Mesodermal cell (in vitro differentiated cells): ENCODE data around the gene LYPD4. TPM values are rescaled to one million over a fixed set of nuclear protein-coding genes. Genes with fewer than 3 reads are reported as not detected.

Experiments
- H3K27ac ChIP-seq: 2 replicates; pipeline ENCODE4 v1.7.0; 2013; ENCODE audit warnings: mild to moderate bottlenecking, low read depth, low read length, moderate library complexity; ENCODE audit not compliant: severe bottlenecking
- H3K36me3 ChIP-seq: 2 replicates; pipeline ENCODE4 v1.7.1; 2013; ENCODE audit warnings: mild to moderate bottlenecking, low read length, moderate library complexity; ENCODE audit not compliant: control insufficient read depth, insufficient read depth
- H3K4me1 ChIP-seq: one replicate; pipeline ENCODE4 v1.7.1; 2013; ENCODE audit warnings: mild to moderate bottlenecking, low read length; ENCODE audit not compliant: insufficient read depth, control insufficient read depth, poor library complexity, severe bottlenecking
- H3K4me3 ChIP-seq: 2 replicates; pipeline ENCODE4 v1.7.0; 2013; ENCODE audit warnings: low read length, control low read depth, mild to moderate bottlenecking; ENCODE audit not compliant: insufficient read depth, poor library complexity, severe bottlenecking; ENCODE audit errors: extremely low read depth
- H3K9me3 ChIP-seq: 2 replicates; pipeline ENCODE4 v1.7.1; 2013; ENCODE audit warnings: mild to moderate bottlenecking, low read length, moderate library complexity; ENCODE audit not compliant: control insufficient read depth
- WGBS, 2 experiments: methylation state at CpG; one replicate each; pipeline ENCODE4 v1.1.5; 2013; ENCODE audit warnings: missing lambda C conversion rate in 2 of 2; ENCODE audit not compliant: insufficient coverage in 2 of 2; 5-methylcytosine and 5-hydroxymethylcytosine counted together
- polyA plus RNA-seq, 2 experiments: library from polyadenylated mRNA; stranded (reverse); fragments of 50-300 nt; gene quantifications; one replicate each; pipeline ENCODE4 v1.2.3, GENCODE V29; 2013

LYPD4 gene, protein sequence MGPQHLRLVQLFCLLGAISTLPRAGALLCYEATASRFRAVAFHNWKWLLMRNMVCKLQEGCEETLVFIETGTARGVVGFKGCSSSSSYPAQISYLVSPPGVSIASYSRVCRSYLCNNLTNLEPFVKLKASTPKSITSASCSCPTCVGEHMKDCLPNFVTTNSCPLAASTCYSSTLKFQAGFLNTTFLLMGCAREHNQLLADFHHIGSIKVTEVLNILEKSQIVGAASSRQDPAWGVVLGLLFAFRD
- polyA plus RNA-seq (2013, experiment 1 of 2) = not detected
- not detected for polyA plus RNA-seq (2013, experiment 2 of 2)

GRCh38 chr19:41844601-41845000 is at the start of gene LYPD4:
LYPD4 (minus strand) TSS chr19:41844683; CDS start chr19:41839285, 5,398 bp downstream.
- Histone ChIP-seq H3K9me3 (no peaks in the 10 kb centered on the region), H3K4me3 (no peak within 1 kb of the TSS), H3K27ac (no peak within 1 kb of the TSS), H3K36me3 (no peaks in the 10 kb centered on the region), H3K4me1 (no peaks in the 10 kb centered on the region)
- 82 to 87% methylated on average over 29 to 30 of the region's 30 CpGs for WGBS, 2 experiments

DNA sequence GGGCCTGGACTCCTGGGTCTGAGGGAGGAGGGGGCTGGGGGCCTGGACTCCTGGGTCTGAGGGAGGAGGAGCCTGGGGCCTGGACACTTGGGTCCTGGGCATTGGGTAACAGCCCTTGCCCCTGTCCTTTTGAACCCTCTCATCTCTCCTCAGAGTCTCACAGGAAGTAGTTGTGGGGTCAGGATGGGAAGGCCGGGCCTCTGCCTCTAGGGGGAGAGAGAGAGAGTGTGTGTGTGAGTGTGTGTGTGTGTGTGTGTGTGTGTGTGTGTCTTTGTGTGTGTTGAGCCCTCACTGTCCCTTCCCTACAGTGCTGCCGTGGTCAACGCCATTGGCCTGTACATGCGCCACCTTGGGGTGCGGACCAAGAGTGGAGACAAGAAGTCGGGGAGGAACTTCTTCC is 49.4 kb upstream of the LYPD4 start:
- Histone ChIP-seq H3K27ac (no peak overlapping the region), H3K9me3 (no peaks in the 10 kb centered on the region), H3K4me1 (no peaks in the 10 kb centered on the region), H3K36me3 (peaks cover 72% of the 10 kb centered on the region), H3K4me3 (no peak overlapping the region)
- 95 to 98% methylated on average over 4 to 5 of the region's 6 CpGs for WGBS, 2 experiments

GRCh38 chr19:41892173-41892902 is 47.9 kb upstream of the LYPD4 start:
- 94 to 95% methylated on average over 27 to 29 of the region's 34 CpGs for WGBS, 2 experiments
- peaks cover 64% of the 10 kb centered on the region for H3K36me3 ChIP-seq
- H3K4me1 ChIP-seq = peaks cover 8% of the 10 kb centered on the region
- H3K4me3 ChIP-seq = no peak overlapping the region
- H3K9me3 ChIP-seq = no peaks in the 10 kb centered on the region
- H3K27ac ChIP-seq = no peak overlapping the region

GRCh38 chr19:41890936-41891335 is 46.5 kb upstream of the LYPD4 start:
- no peaks in the 10 kb centered on the region for H3K9me3 ChIP-seq
- H3K4me3 ChIP-seq = no peak overlapping the region
- no peak overlapping the region for H3K27ac ChIP-seq
- peaks cover 57% of the 10 kb centered on the region for H3K36me3 ChIP-seq
- WGBS, 2 experiments = 98 to 100% methylated on average over 2 to 3 of the region's 4 CpGs
- H3K4me1 ChIP-seq = peaks cover 22% of the 10 kb centered on the region

- H3K9me3 ChIP-seq = no peaks in the 10 kb centered on the region
- H3K4me1 ChIP-seq = peaks cover 22% of the 10 kb centered on the region
- no peak overlapping the region for H3K4me3 ChIP-seq
- peaks cover 47% of the 10 kb centered on the region for H3K36me3 ChIP-seq
- 94 to 98% methylated on average over 6 of the region's 8 CpGs for WGBS, 2 experiments
- no peak overlapping the region for H3K27ac ChIP-seq
Measured at GRCh38 chr19:41889896-41890295, 45.4 kb upstream of the LYPD4 start.

GRCh38 chr19:41888926-41889325 is 44.4 kb upstream of the LYPD4 start:
- Histone ChIP-seq H3K4me3 (no peak overlapping the region), H3K27ac (no peak overlapping the region), H3K9me3 (no peaks in the 10 kb centered on the region), H3K36me3 (peaks cover 42% of the 10 kb centered on the region), H3K4me1 (peaks cover 22% of the 10 kb centered on the region)
- WGBS, 2 experiments = 95 to 99% methylated on average over 6 to 9 of the region's 12 CpGs

- H3K27ac ChIP-seq = no peak overlapping the region
- peaks cover 39% of the 10 kb centered on the region for H3K36me3 ChIP-seq
- peaks cover 22% of the 10 kb centered on the region for H3K4me1 ChIP-seq
- WGBS, 2 experiments = 52 to 62% methylated on average over 2 to 9 of the region's 17 CpGs
- H3K9me3 ChIP-seq = no peaks in the 10 kb centered on the region
- no peak overlapping the region for H3K4me3 ChIP-seq
Measured at GRCh38 chr19:41887711-41888382, 43.4 kb upstream of the LYPD4 start.

- WGBS, 2 experiments = 67 to 80% methylated on average over 6 to 10 of the region's 13 CpGs
- Histone ChIP-seq H3K27ac (no peak overlapping the region), H3K9me3 (no peaks in the 10 kb centered on the region)
Measured at GRCh38 chr19:41886761-41887710, 42.6 kb upstream of the LYPD4 start.

DNA sequence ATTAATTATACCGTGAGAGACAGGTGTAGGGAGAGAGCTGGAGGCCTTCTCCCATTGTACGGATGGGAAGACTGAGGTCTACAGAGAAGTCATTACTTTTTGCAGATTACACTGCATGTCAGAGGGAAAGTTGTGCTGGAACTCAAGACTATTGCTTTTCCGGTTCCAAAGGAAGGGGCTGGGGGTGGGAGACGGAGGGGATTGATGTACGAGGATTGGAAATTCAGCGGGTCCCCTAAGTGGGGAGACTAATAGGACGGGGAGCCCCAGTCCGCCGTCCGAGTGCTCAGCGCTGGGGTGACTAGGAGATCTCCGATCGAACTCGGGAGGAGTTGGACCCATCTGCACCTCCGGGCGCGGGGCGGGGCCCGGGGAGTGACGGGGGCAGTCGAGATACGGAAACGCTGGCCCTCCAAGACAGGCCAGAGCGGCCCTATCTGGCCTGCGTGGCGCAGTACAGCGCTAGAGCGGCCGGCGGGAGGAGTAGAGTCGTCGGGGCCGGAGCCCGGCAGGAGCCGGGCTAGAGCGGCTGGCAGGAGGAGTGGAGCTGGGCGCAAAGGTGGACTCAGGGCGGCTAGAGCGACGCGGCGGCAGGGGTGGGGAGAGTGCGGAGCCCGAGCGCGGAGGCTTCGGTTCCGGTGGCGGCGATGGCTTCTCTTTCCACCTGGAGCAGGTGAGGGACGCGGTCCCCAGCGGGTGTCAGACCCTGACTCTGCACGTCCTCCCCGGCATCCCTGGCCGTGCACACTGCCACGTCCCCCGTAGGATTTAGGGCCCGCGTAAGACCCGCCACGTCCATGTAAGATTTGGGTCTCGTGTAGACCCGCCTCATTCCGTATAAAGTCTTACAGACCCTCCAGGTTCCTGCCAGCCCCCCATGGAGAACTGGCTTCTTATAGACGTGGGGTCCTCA is 39.6 kb upstream of the LYPD4 start:
- WGBS, 2 experiments = 0% methylated on average over 60 to 61 of the region's 66 CpGs
- Histone ChIP-seq H3K9me3 (no peaks in the 10 kb centered on the region), H3K27ac (peak overlapping the region; percentile 56), H3K4me3 (peak overlapping the region; percentile 90), H3K4me1 (peaks cover 22% of the 10 kb centered on the region), H3K36me3 (peaks cover 7% of the 10 kb centered on the region)

More at GRCh38 chr19:41886761-41887710, 42.6 kb upstream of the LYPD4 start:
- Histone ChIP-seq H3K36me3 (peaks cover 31% of the 10 kb centered on the region), H3K4me3 (no peak overlapping the region), H3K4me1 (peaks cover 22% of the 10 kb centered on the region)
